Measurements from ENCODE around the gene SDCCAG8. TPM values are rescaled to one million over a fixed set of nuclear protein-coding genes. Genes with fewer than 3 reads are reported as not detected.

Gene SDCCAG8
- total RNA-seq, 1 donor from 2014 or later, result 97.1 TPM

DNA sequence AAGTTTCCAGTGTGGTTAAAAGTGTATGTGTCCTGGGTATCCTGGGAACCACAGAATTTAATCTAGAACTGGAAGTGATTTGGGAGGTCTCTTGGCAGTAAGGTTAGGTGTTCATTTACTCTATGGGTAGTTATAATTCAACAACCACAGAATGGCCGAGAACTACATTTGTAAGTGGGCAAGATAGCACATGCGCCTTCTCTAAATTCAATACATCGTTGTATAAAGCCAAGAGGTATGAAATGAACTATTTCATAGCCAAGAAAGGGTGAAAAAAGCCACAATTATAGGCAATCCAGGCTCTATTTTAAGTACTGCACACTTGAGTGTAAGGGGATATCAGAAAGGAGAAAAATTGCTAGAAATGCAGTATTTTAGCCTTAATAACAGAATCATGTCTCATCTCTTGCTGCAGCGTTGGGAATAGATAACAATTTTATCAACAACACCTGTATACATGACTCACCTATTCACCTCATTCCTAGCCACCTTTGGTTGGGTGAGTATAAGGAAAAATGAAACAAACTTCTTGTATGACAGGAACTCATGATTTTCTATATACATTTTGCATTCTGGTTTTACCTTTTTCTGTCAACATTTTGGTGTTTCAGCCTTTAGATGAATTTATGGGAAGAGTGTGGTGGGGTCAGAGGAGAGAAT, 4.5 kb downstream of the SDCCAG8 start:
- Histone ChIP-seq H3K36me3 (no peaks in the 10 kb centered on the region), H3K27ac (peak overlapping the region in 1 of 2 donors; percentile 55), H3K9me3 (no peaks in the 10 kb centered on the region), H3K4me3 (no peak overlapping the region), H3K4me1 (peaks cover 0 to 18% of the 10 kb centered on the region in 2 donors), H3K27me3 (no peaks in the 10 kb centered on the region)
- DNase-seq (ENCODE audit: low spot score in 2 of 2), result no peak
- no peak for TF ChIP-seq CTCF (IDR thresholded peaks at IDR 0.05)
- intact Hi-C loops (cut with DNase I), result no loop called here

DNA sequence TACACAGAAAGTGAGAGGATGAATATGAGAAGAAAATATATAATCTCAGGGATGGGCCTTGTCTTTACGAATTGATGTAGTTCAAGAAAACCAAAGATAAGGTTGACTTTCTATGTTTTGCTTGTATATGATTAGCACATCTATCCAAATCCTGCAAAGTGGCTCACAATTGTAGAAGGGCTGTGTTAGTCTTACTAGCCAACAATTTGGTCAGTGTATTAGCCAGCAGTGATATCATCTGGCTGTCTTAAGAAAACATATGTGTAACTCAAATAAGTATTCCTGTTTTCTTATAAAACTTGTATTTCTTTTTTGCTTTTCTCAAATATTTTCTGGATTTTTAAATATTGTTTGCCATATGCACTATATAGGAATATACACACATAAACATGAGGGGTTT, 5.5 kb downstream of the SDCCAG8 start:
- no peaks in the 10 kb centered on the region for H3K36me3 ChIP-seq
- intact Hi-C loops (cut with DNase I), result no loop called here
- no peak overlapping the region for H3K4me3 ChIP-seq
- H3K27me3 ChIP-seq, result no peaks in the 10 kb centered on the region
- peaks cover 0 to 21% of the 10 kb centered on the region in 2 donors for H3K4me1 ChIP-seq
- no peak for DNase-seq (ENCODE audit: low spot score in 2 of 2)
- no peak for TF ChIP-seq CTCF (IDR thresholded peaks at IDR 0.05)
- peak overlapping the region; percentile 25 to 55 for H3K27ac ChIP-seq
- H3K9me3 ChIP-seq, result no peaks in the 10 kb centered on the region

- intact Hi-C loops (cut with DNase I), result no loop called here
- TF ChIP-seq CTCF (IDR thresholded peaks at IDR 0.05), result no peak
- peaks cover 0 to 33% of the 10 kb centered on the region in 2 donors for H3K4me1 ChIP-seq
- peak overlapping the region in 1 of 2 donors; percentile 14 for H3K27ac ChIP-seq
- H3K4me3 ChIP-seq, result no peak overlapping the region
- H3K36me3 ChIP-seq, result no peaks in the 10 kb centered on the region
- H3K9me3 ChIP-seq, result no peaks in the 10 kb centered on the region
- no peaks in the 10 kb centered on the region for H3K27me3 ChIP-seq
- DNase-seq (ENCODE audit: low spot score in 2 of 2), result no peak
Observed at GRCh38 chr1:243264717-243265116, 8.9 kb downstream of the SDCCAG8 start.

DNA sequence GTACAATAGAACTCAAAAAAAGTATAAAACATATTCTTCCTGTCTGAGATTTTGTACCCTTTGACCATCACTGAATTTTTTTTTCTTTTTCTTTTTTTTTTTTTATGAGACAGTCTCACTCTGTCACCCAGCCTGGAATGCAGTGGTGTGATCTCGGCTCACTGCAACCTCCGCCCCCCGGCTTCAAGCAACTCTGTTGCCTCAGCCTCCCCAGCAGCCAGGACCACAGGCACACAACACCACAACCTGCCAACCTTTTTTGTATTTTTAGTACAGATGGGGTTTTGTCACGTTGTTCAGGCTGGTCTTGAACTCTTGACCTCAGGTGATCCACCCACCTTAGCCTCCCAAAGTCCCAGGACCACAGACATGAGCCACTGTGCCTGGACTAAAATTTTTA, 10.4 kb downstream of the SDCCAG8 start:
- H3K27me3 ChIP-seq, result no peaks in the 10 kb centered on the region
- H3K36me3 ChIP-seq, result peaks cover 0 to 3% of the 10 kb centered on the region in 2 donors
- no peak for TF ChIP-seq CTCF (IDR thresholded peaks at IDR 0.05)
- H3K9me3 ChIP-seq, result no peaks in the 10 kb centered on the region
- no peak overlapping the region for H3K27ac ChIP-seq
- no peak for DNase-seq (ENCODE audit: low spot score in 2 of 2)
- intact Hi-C loops (cut with DNase I), result no loop called here
- H3K4me1 ChIP-seq, result peaks cover 0 to 30% of the 10 kb centered on the region in 2 donors
- no peak overlapping the region for H3K4me3 ChIP-seq

DNA sequence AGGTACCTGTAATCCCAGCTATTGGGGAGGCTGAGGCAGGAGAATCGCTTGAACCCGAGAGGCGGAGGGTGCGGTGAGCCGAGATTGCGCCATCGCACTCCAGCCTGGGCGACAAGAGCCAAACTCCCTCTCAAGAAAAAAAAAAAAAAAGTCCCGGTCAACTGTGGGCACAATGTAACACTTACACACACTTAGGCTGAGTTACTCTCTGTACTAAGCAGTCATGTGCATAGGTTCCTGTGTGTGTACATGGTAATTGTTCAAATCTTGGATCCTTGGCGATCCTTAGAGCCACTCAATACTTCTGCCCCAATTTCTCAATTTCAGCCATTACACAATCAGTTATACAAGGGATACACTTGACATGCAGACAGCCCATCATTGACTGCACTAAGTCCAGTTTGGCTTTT, 11.6 kb downstream of the SDCCAG8 start:
- peaks cover 0 to 6% of the 10 kb centered on the region in 2 donors for H3K36me3 ChIP-seq
- no peak overlapping the region for H3K4me3 ChIP-seq
- H3K4me1 ChIP-seq, result peaks cover 0 to 27% of the 10 kb centered on the region in 2 donors
- peak overlapping the region; percentile 54 to 64 for H3K27ac ChIP-seq
- H3K27me3 ChIP-seq, result no peaks in the 10 kb centered on the region
- intact Hi-C loops (cut with DNase I), result no loop called here
- no peak for TF ChIP-seq CTCF (IDR thresholded peaks at IDR 0.05)
- no peak for DNase-seq (ENCODE audit: low spot score in 2 of 2)
- no peaks in the 10 kb centered on the region for H3K9me3 ChIP-seq
